Endothelial cell of umbilical vein (primary cell): Measurements from ENCODE around the gene CHST3. TPM values are rescaled to one million over a fixed set of nuclear protein-coding genes. Genes with fewer than 3 reads are reported as not detected.

ENCODE experiments used
- BruUV-seq: library from RNA; stranded (reverse); fragments of 400-500 nt; replicated peaks from 2 replicates; lab custom pipeline; 2021; lab: Mats Ljungman, UMichigan
- CTCF ChIA-PET: fragments of 300-600, 350-600 bp; sonication (Branson Sonifier 250); formaldehyde crosslinking; loops from one replicate; lab custom pipeline; 2021; ENCODE audit warnings: antibody characterized with exemption, inconsistent platforms; lab: Charles Lee
- POLR2A ChIA-PET: fragments of 300-600, 350-600 bp; sonication (Branson Sonifier 250); formaldehyde crosslinking; loops from one replicate; lab custom pipeline; 2021; ENCODE audit warnings: antibody characterized with exemption, inconsistent platforms; lab: Charles Lee
- DNase-seq: peaks from one replicate; pipeline ENCODE4 v3.0.0-alpha.2; 2011; ENCODE audit warnings: low read depth, low spot score
- FAIRE-seq: peaks from 2 replicates; lab custom pipeline; 2011; peaks lifted over from hg19 to GRCh38; lab: Jason Lieb, UNC
- H2AFZ ChIP-seq: 2 replicates; pipeline ENCODE4 v1.6.0; 2012; ENCODE audit warnings: low read depth, low read length, control low read depth, inconsistent platforms
- H3K27ac ChIP-seq: 2 replicates; pipeline ENCODE4 v1.5.1; 2011; ENCODE audit warnings: low read depth, mild to moderate bottlenecking, control low read depth, low read length, moderate library complexity; ENCODE audit not compliant: insufficient read depth
- H3K27me3 ChIP-seq, 2 experiments: 2 replicates each; pipeline versions ENCODE4 v1.6.0 to v1.6.1; 2011; ENCODE audit warnings: low read length in 2 of 2, mixed read lengths in 1 of 2; ENCODE audit not compliant: control insufficient read depth in 2 of 2, insufficient read depth in 2 of 2
- H3K36me3 ChIP-seq, 2 experiments: 2 replicates in 1 of 2; 3 replicates in 1 of 2; pipeline ENCODE4 v1.5.1; 2011; ENCODE audit warnings: low read length in 2 of 2, mild to moderate bottlenecking in 1 of 2, moderate library complexity in 1 of 2; ENCODE audit not compliant: control insufficient read depth in 2 of 2, insufficient read depth in 2 of 2; ENCODE audit errors: extremely low read depth in 1 of 2
- H3K4me1 ChIP-seq: 3 replicates; pipeline ENCODE4 v1.5.1; 2011; ENCODE audit warnings: mild to moderate bottlenecking, low read length; ENCODE audit not compliant: control insufficient read depth, insufficient read depth; ENCODE audit errors: extremely low read depth
- H3K4me2 ChIP-seq: 2 replicates; pipeline ENCODE4 v1.6.1; 2011; ENCODE audit warnings: low read length, control low read depth, mixed read lengths; ENCODE audit not compliant: insufficient read depth
- H3K4me3 ChIP-seq, 3 experiments: fragments of 200-600 bp in 1 of 3; sonication (generic), shearing (Covaris generic) in 1 of 3; replicated peaks in 1 of 3; 2 replicates each; pipeline ENCODE4 v1.5.1; 2011 to 2016; ENCODE audit warnings: control low read depth in 3 of 3, low read length in 3 of 3, mild to moderate bottlenecking in 2 of 3, inconsistent platforms in 1 of 3, low read depth in 1 of 3, moderate library complexity in 1 of 3; ENCODE audit not compliant: insufficient read depth in 1 of 3
- H3K79me2 ChIP-seq: 2 replicates; pipeline ENCODE4 v1.6.0; 2012; ENCODE audit warnings: low read length, inconsistent platforms; ENCODE audit not compliant: control insufficient read depth, insufficient read depth
- H3K9ac ChIP-seq: replicated peaks from 2 replicates; pipeline ENCODE3; 2011; ENCODE audit warnings: low read length, control low read depth; ENCODE audit not compliant: insufficient read depth; ENCODE audit errors: extremely low read depth
- H3K9me1 ChIP-seq: replicated peaks from 3 replicates; pipeline ENCODE4 v1.6.0; 2011; ENCODE audit warnings: mild to moderate bottlenecking, low read length; ENCODE audit not compliant: control insufficient read depth, insufficient read depth; ENCODE audit errors: extremely low read depth
- H3K9me3 ChIP-seq: replicated peaks from 2 replicates; pipeline ENCODE4 v1.5.1; 2012; ENCODE audit warnings: low read length, inconsistent platforms; ENCODE audit not compliant: control insufficient read depth, insufficient read depth
- H4K20me1 ChIP-seq: replicated peaks from 2 replicates; pipeline ENCODE3; 2011; ENCODE audit warnings: mild to moderate bottlenecking, low read length; ENCODE audit not compliant: control insufficient read depth, insufficient read depth; ENCODE audit errors: extremely low read depth
- EZH2 ChIP-seq: IDR thresholded peaks from 2 replicates; pipeline ENCODE4 v1.6.1; 2012; ENCODE audit warnings: borderline replicate concordance, low read depth, mild to moderate bottlenecking, moderate library complexity, low read length, inconsistent platforms; ENCODE audit not compliant: severe bottlenecking
- FOS ChIP-seq: IDR thresholded peaks from 2 replicates; pipeline ENCODE4 v1.6.1; 2011; ENCODE audit warnings: mild to moderate bottlenecking, low read length, moderate library complexity, borderline replicate concordance; ENCODE audit not compliant: insufficient read depth
- MAX ChIP-seq: IDR thresholded peaks from 2 replicates; pipeline ENCODE4 v1.6.1; 2011; ENCODE audit not compliant: insufficient read depth, insufficient read length
- MYC ChIP-seq: IDR thresholded peaks from one replicate; pipeline ENCODE4 v1.6.1; 2011; ENCODE audit warnings: mild to moderate bottlenecking, low read depth, low read length
- POLR2A ChIP-seq: IDR thresholded peaks from 2 replicates; pipeline ENCODE4 v1.6.1; 2012; ENCODE audit warnings: low read depth, mild to moderate bottlenecking, control low read depth, low read length
- dilution Hi-C: fragments of 300-500 bp; cut with MboI; formaldehyde crosslinking; loops from one replicate; pipeline ENCODE4 v1.15.0; 2019; ENCODE audit warnings: low sequenced_read_pairs; ENCODE audit not compliant: extremely low pct_ligation_motif_present
- intact Hi-C: fragments of 100-400 bp; cut with micrococcal nuclease; formaldehyde crosslinking; loops from one replicate; pipeline ENCODE4 v1.10.0; 2022
- polyA plus RNA-seq, 4 experiments: library from polyadenylated mRNA; depleted of rRNA in 3 of 4; stranded (reverse) in 3 of 4; unstranded in 1 of 4; fragments of >200 nt; gene quantifications; 2 replicates each; pipeline versions ENCODE4 v1.2.1 to v1.2.3, GENCODE V29; 2011 to 2012; ENCODE audit warnings: missing spikeins in 1 of 4
- total RNA-seq: library from RNA; stranded (reverse); gene quantifications from 2 replicates; pipeline ENCODE4 v1.2.3, GENCODE V29; 2021

Gene CHST3
- total and polyA plus RNA-seq, 2 donors (not counting 3 experiments of a cell fraction or from before 2014, with no cell fraction given), result 5.5 to 11.5 TPM

DNA sequence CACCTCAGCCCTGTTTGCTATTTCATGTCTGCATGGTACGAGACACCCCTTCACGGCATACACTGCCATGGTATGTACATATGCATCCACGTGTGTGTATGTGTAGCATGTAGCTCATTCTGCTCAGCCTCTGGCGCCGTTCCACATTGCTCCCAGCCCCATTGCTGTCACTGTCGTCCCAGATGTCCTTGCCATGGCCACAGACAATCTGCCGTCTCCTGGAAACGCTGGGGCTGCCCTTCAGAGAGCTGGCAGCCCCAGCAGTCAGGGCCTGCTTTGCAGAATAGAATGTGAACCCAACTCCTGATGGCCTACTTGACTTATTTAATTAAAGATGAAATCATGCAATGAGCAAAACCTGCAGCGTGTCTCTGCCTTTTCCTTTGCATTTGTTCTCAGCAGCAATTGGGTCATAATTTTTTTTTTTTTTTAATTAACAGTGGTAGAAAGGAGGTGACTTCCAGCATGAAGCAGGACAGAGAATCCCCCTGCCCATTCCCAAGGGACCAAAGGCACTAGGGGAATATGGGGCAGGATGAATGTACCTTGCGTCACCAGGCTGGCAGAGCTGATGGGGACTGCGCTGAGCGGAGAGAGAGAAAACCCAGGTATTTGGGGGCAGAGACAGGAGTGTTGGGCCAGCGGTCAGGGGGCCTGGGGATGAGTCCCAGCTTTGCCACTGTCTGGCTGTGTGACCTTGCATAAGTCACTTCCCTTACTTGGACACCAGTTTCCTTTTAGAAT, 49.2 kb downstream of the CHST3 start:
- Histone ChIP-seq H3K79me2 (no peaks in the 10 kb centered on the region), H3K9ac (no peak overlapping the region), H3K4me1 (peaks cover 17% of the 10 kb centered on the region), H3K36me3 (no peaks in the 10 kb centered on the region), H3K9me3 (no peaks in the 10 kb centered on the region), H3K4me3 (no peak overlapping the region), H2AFZ (no peak overlapping the region), H4K20me1 (no peaks in the 10 kb centered on the region), H3K27me3 (peaks cover 0 to 7% of the 10 kb centered on the region in 2 experiments), H3K9me1 (no peaks in the 10 kb centered on the region), H3K4me2 (no peak overlapping the region), H3K27ac (no peak overlapping the region)
- TF ChIP-seq EZH2, result no peak
- TF ChIP-seq FOS, result no peak
- no peak for TF ChIP-seq MAX
- no peak for TF ChIP-seq POLR2A
- no peak for TF ChIP-seq MYC
- dilution Hi-C loops, result no loop called here
- FAIRE-seq (no peak), DNase-seq (no peak)
- no TSS peak for BruUV-seq
- intact Hi-C loops, result no loop called here
- ChIA-PET CTCF (interaction anchor here (0.7 to 1.7 kb wide), 3 partner anchors 19 to 57 kb away, joined by 3 to 8 read pairs (median 3); no protein-coding TSS in a partner anchor), POLR2A (no interaction called here)

- ChIA-PET CTCF (interaction anchor here (1.1 to 1.7 kb wide), 3 partner anchors 34 to 58 kb away, joined by 3 to 8 read pairs (median 3); no protein-coding TSS in a partner anchor), POLR2A (no interaction called here)
- Histone ChIP-seq H3K4me1 (peaks cover 10% of the 10 kb centered on the region), H3K9ac (no peak overlapping the region), H3K27me3 (peaks cover 0 to 7% of the 10 kb centered on the region in 2 experiments), H2AFZ (no peak overlapping the region), H3K27ac (no peak overlapping the region), H3K9me1 (no peaks in the 10 kb centered on the region), H3K4me3 (no peak overlapping the region), H3K9me3 (no peaks in the 10 kb centered on the region), H3K4me2 (no peak overlapping the region), H4K20me1 (no peaks in the 10 kb centered on the region), H3K36me3 (no peaks in the 10 kb centered on the region), H3K79me2 (no peaks in the 10 kb centered on the region)
- DNase-seq (no peak), FAIRE-seq (no peak)
- BruUV-seq, result no TSS peak
- TF ChIP-seq POLR2A, result no peak
- dilution Hi-C loops, result no loop called here
- intact Hi-C loops, result no loop called here
Observed at GRCh38 chr10:72014197-72014596, 50.0 kb downstream of the CHST3 start.
